Posterior cingulate gyrus (tissue), 11 donors: Measurements from ENCODE around the gene FBXL12.
A peak's percentile ranks its signal among the peaks of the same experiment; 100 is the strongest.
"Not testable (repeated sequence)": the region's sequence is repeated elsewhere in the genome, so short reads cannot be mapped to it uniquely, and the experiment has no call there.

ENCODE experiments used
- DNase-seq, 10 donors: peaks; one replicate each; pipeline versions ENCODE4 v3.0.0 to v3.0.0-alpha.2; 2020 to 2021; ENCODE audit warnings: mixed read lengths in 3 of 10
- intact Hi-C: fragments of 100-400 bp; cut with DNase I; formaldehyde crosslinking; loops from one replicate; pipeline ENCODE4 v1.15.1; 2023

The FBXL12 gene

GRCh38 chr19:9842834-9843625 is 24.2 kb upstream of the FBXL12 start:
- peak in 1 of 10 donors; percentile 88 for DNase-seq
- intact Hi-C loops = loop anchor here (10.0 kb wide), 1 partner anchor 72 kb away; no protein-coding TSS in a partner anchor

GRCh38 chr19:9839415-9839814 is 20.5 kb upstream of the FBXL12 start:
- peak in 1 of 10 donors; percentile 1 for DNase-seq
- intact Hi-C loops = no loop called here

DNA sequence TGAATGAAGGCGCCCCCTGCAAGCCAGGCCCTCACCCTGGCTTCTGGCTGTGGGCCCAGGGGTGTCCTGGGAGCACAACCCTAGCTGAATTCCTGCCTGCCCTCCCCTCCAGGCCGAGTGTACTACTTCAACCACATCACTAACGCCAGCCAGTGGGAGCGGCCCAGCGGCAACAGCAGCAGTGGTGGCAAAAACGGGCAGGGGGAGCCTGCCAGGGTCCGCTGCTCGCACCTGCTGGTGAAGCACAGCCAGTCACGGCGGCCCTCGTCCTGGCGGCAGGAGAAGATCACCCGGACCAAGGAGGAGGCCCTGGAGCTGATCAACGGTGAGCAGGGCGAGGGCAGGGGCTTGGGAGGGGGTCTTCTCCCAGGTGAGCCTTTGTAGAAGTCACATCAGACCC is 19.4 kb upstream of the FBXL12 start:
- intact Hi-C loops = no loop called here
- peak in 1 of 10 donors; percentile 25 for DNase-seq

DNA sequence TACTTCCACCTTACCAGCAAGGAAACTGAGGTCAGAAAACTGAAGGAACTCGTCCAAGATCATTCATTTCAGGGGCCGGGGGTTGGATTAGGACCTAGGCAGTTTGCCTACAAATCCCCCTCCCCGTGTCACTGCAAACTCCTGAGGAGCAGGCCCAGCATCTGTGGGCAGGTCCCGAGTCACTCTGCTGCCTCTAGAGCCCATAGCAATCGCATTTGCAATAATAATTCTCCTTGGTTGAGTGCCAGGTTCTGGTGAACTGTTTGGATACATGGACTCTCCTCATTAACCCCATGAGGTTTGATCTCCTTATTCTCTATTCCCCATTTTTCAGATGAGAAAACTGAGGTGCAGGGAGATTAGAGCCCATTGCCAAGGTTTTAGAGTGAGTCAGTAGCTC is 17.1 kb upstream of the FBXL12 start:
- intact Hi-C loops = no loop called here
- DNase-seq = peak in 1 of 10 donors; percentile 41

DNA sequence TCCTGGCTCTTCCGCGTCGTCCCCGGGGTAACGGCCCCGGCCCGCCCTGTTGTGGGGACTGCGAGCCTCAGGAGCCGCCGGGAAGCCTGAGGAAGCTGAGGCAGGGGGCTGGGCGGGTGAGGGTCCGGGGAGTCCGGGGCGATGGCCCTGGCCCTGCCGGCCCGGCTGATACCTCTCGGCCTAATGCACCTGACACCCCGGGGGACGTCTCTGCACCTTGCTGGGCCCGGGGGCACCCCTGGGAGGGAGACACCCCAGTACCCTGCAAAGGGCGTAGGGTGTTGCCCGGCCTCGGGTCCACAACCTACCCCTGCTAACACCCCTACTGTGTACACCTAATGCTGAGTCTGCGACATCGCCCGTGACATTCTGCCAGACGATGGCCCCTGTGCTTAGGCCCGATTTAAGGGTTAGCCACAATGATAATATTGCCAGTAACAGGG is 16.6 kb upstream of the FBXL12 start:
- intact Hi-C loops = no loop called here

DNA sequence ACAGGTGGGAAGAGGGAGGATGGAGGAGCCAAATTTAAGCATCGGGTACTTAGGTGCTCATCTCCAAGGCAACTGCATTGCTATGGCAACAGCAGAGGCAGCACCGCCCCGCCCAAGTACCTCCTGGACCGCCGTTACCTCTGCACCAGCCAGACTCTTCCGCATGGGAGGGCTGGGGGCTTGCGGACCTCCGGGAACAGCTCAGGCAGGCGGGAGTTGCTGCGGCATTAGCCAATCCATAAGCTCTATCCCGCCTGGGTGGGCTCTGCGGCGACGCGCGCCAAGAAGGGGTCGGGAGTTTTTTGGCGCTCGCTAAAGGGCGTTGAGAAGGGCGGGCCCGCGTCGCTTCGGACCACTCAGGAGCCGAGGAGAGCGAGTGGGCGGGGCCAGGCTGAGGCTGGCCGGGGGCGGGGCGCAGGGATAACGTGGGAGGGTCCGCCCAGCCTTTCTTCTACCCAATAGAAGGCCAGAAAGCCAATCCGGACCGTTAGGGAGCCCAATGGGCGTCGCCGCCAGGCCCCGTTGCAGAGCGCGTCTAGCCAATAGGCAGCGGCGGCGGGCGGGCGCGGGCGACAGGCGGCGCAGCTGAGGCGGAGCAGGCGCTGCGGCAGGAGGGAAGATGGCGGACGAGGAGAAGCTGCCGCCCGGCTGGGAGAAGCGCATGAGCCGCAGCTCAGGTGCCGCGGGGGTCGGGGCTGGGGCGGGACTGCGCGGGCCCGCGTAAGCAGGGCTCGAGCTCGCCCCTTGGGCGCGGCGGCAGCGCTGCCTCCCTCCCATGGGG is 16.0 kb upstream of the FBXL12 start, which contains the start of gene PIN1:
TSS of gene PIN1 (plus strand) at position 593 of the 781 bp plus-strand sequence. CDS start at position 620, 27 bp downstream.
- peak; percentile 97 to 100 (median 99) for DNase-seq
- intact Hi-C loops = no loop called here

More for the DNA sequence above, 16.6 kb upstream of the FBXL12 start:
- peak in 2 of 10 donors; percentile 63 to 84 for DNase-seq

- intact Hi-C loops = no loop called here
- no peak for DNase-seq
These were observed 15.4 kb upstream of the FBXL12 start for GRCh38 chr19:9834307-9834725.

DNA sequence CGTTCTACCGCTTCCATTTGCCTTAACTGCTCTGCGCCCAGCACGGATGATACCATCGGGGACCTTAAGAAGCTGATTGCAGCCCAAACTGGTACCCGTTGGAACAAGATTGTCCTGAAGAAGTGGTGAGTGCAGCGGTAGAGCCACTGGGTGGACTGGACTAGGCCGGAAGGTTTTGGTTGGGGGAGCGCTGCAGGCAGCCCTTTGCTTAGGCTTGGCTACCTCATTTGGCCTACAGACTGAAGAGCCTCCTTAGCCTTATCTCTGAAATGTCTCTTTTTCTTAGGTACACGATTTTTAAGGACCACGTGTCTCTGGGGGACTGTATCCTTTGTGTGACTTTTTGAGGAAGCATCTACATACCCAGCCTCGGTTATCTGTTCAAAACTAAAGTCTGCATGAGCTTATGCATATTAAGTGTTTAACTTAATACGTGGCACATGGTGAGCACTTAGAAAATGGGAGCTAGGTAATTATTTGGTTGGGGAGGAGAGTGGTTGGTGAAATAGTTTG is 9.7 kb upstream of the FBXL12 start:
- no peak for DNase-seq
- intact Hi-C loops = no loop called here

DNA sequence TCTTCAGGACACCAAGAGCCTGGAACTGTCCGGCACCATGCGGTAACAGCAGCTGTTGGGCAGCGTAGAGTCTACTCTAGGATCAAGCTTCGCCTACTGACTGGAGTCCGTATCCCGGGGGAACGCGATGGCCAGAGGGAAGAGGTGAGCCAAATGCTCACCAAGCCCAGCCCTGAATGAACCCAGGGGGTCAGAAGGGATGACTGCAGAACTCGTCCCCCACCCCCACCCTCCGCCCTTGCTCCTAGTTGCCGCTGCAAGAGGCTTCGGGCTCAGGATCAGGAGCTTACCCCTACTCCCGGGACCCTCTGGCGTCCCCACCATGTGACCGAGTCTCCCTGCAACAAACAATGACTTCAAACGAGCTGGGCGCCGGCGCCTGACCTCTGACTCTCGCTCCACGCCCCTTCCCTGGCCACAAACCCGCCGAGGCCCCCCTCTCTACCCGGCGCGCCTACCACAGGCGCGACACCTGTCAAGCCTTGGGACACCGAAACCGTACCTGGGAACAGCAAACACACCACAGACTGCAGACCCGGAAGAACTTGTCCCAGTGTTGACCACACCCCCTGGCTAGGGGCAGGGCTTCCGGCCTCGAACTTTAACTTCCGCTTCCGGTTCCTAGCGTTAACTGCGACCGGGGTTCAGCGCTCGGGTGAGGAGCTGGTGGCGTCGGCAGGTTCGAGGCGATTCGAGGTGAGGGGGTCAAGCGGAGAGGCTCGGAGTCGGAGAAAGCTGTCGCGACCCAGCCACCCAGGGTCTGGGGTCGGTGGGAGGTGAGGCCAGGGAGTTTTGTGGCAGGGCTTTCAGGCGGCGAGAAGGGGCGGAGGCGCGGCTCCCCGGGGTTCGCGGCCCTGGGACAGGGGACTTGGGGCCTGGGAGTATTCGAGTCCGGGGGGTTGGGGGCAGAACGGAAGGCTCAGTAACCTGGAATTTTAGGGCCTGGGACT is 8.7 kb upstream of the FBXL12 start, which contains the start of gene UBL5:
TSS of gene UBL5 (plus strand) at position 630 of the 950 bp plus-strand sequence. CDS start 420 bp downstream, outside the sequence.
- intact Hi-C loops = no loop called here
- peak; percentile 85 to 98 (median 91) for DNase-seq

- intact Hi-C loops = no loop called here
- no peak for DNase-seq
These were observed 4.9 kb upstream of the FBXL12 start for GRCh38 chr19:9823816-9824215.

GRCh38 chr19:9820034-9820433 is 1.2 kb upstream of the FBXL12 start:
- DNase-seq, intact Hi-C loops: not testable (repeated sequence)

DNA sequence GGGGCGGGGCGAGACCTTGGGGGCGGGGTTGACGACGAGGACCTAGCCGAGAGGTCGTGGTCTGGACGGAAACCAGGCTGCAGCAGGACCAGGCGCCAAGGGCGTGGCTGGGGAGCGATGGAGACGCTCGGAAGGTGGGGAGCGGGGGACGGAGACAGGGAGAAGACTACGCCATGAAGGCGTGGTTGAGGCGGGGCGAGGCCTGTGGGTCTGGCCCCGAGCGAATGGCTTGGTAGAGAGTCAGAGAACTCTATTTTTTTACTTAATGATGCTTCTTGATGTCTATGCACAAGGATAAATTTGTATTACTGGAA is 674 bp upstream of the FBXL12 start:
- DNase-seq = no peak
- intact Hi-C loops = no loop called here

DNA sequence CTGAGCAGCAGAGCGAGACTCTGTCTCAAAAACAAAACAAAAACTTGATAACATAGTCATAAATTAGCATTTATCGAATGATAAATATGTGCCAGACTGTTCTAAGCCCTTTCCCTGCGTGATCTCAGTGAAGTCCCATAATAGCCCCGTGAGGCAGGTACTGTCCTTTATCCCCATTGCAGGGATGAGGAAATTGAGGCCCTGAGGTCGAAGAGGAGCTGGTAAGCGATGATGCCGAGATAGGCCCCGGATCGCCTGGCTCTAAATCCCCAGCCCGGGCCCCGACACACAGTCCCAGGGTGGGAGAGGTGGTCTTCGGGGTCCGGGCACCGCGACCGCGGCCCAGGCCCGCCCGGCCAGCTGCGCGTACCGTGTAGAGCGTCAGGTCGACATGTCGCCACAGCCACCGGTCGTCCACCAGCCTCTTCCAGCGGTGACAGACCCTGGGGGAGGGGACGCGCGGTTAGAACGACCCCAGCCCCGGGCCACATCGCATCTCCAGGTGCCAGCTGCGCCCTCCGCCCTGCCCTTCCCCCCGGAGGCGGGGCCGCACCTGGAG is 625 bp downstream of the FBXL12 start:
- intact Hi-C loops = no loop called here
- no peak for DNase-seq

DNA sequence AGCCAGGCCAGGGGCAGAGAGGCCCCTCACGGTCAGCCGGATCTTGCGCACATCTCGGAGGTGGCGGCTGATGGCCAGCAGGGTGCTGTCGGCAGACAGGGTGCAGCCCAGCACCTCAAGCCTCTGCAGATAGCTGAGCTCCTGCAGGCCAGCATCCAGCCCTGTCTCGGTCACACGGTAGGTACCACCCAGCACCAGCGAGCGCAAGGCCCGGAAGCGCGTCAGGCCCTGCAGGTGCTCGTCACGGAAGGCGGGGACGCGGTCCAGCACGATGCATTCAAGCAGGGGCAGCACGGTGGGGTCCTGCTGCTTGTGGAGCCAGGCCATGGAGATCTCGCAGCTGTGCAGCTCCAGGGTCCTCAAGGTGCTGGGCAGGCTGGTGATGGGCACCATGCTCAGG is 7.7 kb downstream of the FBXL12 start:
- intact Hi-C loops = no loop called here
- no peak for DNase-seq

DNA sequence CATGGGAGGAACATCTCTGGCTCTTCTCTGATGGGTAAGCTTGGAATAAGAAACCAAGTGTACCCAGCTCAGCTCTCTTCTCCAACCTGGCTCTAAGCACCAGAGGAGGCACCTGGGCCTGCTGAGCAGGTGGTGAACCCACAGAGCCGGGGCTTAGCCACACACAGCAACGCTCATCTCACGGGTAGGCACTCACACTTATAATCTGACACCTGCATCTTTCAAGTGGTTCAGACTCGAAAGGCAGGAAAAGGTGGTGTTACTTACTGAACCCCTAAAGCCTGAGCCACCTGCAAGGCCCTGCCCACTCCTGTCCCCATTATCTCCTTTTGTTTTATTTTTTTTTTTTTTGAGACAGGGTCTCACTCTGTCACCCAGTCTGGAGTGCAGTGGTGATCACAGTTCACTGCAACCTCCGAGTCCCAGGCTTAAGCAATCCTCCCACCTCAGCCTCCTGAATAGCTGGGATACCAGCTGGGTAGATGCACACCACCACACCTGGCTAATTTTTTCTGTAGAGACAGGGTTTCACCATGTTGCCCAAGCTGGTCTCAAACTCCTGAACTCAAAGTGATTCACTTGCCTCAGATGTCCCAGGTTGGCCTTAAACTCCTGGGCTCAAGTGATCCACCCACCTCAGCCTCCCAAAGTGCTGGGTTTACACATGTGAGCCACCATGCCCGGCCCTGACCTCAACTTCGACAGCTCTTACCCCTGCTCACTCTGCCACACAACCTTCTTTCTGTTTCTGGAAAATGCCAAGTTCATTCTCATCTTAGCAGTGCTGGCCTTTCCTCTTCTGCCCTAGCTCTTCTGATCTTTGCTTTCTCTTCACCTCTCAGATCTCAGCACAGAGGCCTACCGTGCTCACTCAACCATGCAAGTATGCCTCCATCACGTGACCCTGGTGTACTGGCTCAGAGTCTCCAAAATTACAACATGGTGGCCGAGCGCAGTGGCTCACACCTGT is 9.7 kb downstream of the FBXL12 start:
- intact Hi-C loops = no loop called here
- DNase-seq = peak in 1 of 10 donors; percentile 35

GRCh38 chr19:9806803-9807202 is 12.1 kb downstream of the FBXL12 start:
- intact Hi-C loops = no loop called here
- DNase-seq = peak in 1 of 10 donors; percentile 21

DNA sequence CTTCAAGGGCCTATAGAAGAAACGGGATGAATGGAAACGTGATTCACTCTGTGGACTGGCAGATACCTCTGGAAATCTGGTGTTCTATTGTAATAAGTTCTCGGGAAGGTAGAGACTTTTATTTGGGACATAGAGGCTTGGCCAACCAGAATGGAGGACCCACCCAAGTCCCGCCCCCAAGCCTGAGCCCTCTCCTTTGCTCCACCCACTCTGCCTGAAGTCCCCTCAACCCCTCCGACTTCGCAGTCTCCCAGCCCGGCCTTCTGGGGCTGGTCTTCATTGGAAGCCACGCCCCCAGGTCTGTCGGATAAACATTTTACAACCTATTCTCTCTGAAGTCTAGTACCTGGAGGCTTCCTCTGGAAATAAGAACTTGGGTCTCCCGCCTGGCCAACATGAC is 16.9 kb downstream of the FBXL12 start:
- DNase-seq = peak in 1 of 10 donors; percentile 46
- intact Hi-C loops = no loop called here

GRCh38 chr19:9799162-9799561 is 19.7 kb downstream of the FBXL12 start:
- peak in 1 of 10 donors; percentile 5 for DNase-seq
- intact Hi-C loops = loop anchor here (5.0 to 10.0 kb wide), 4 partner anchors 364 to 664 kb away; partner anchors contain the start of gene ZNF266
